ENCODE results near the gene KCNK6.
A peak's percentile ranks its signal among the peaks of the same experiment; 100 is the strongest.
"Not testable (repeated sequence)": the region's sequence is repeated elsewhere in the genome, so short reads cannot be mapped to it uniquely, and the experiment has no call there.

KCNK6 gene

GRCh38 chr19:38360351-38360750, 40.7 kb downstream of the KCNK6 start:
- no peaks in the 10 kb centered on the region for H3K9me3 ChIP-seq
- no peak for DNase-seq
- H3K4me3 ChIP-seq, result no peak overlapping the region
- H3K27ac ChIP-seq, result no peak overlapping the region
- TF ChIP-seq CTCF (IDR thresholded peaks at IDR 0.05), result no peak
- peaks cover 0 to 20% (median 17%) of the 10 kb centered on the region in 4 donors for H3K4me1 ChIP-seq
- intact Hi-C loops (cut with DNase I; ENCODE audit: low total_unique reads), result no loop called here
- H3K36me3 ChIP-seq, result no peaks in the 10 kb centered on the region
- peaks cover 0 to 69% of the 10 kb centered on the region in 2 donors for H3K27me3 ChIP-seq

GRCh38 chr19:38360839-38361631, 41.4 kb downstream of the KCNK6 start:
- intact Hi-C loops (cut with DNase I; ENCODE audit: low total_unique reads), result no loop called here
- H3K27me3 ChIP-seq, result peaks cover 0 to 73% of the 10 kb centered on the region in 2 donors

GRCh38 chr19:38361633-38362075, 42.0 kb downstream of the KCNK6 start:
- peak; percentile 61 to 79 for DNase-seq
- peaks cover 0 to 20% (median 17%) of the 10 kb centered on the region in 4 donors for H3K4me1 ChIP-seq
- no peaks in the 10 kb centered on the region for H3K36me3 ChIP-seq
- no peaks in the 10 kb centered on the region for H3K9me3 ChIP-seq
- H3K27ac ChIP-seq, result no peak overlapping the region
- peak overlapping the region; percentile 39 to 60 for H3K4me3 ChIP-seq
- peak; percentile 23 to 34 for TF ChIP-seq CTCF (IDR thresholded peaks at IDR 0.05)
- peaks cover 0 to 72% of the 10 kb centered on the region in 2 donors for H3K27me3 ChIP-seq
- intact Hi-C loops (cut with DNase I; ENCODE audit: low total_unique reads), result no loop called here

More at GRCh38 chr19:38360839-38361631, 41.4 kb downstream of the KCNK6 start:
- Histone ChIP-seq H3K27ac (no peak overlapping the region), H3K4me1 (peaks cover 0 to 20% (median 17%) of the 10 kb centered on the region in 4 donors), H3K9me3 (no peaks in the 10 kb centered on the region), H3K36me3 (no peaks in the 10 kb centered on the region), H3K4me3 (peak overlapping the region; percentile 39 to 60)
- no peak for TF ChIP-seq CTCF (IDR thresholded peaks at IDR 0.05)
- DNase-seq, result no peak

DNA sequence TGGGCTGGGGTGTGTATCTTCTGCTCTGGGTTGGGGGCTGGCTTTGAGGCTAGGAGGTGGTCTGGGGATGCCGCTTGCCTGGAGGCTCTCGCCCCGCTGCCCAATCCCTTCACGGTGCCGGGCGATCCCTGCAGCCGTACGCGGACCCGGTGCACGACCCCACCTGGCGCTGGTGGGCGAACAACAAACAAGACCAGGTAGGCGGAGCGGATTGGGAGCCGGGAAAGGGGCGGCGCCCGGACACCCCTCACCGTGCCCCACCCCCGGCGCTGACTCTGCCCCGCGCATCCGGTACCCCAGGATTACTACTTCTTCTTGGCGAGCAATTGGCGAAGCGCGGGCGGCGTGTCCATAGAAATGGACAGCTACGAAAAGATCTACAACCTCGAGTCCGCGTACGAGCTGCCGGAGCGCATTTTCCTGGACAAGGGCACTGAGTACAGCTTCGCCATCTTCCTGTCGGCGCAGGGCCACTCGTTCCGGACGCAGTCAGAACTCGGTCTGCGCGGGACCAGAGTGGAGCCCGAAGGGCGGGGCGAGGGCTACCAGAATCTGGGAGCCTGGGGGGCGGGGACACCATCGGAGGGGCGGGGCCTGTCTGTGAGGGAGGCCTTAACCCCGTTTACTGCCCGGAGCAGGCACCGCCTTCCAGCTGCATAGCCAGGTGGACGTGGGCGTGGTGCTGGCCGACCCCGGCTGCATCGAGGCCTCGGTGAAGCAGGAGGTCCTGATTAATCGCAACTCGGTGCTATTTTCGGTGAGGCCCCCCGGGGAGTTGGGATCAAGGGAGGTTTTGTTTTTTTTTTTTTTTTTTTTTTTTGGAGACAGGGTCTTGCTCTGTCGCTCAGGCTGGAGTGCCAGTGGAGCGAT, 42.7 kb downstream of the KCNK6 start:
- Histone ChIP-seq H3K27me3 (peaks cover 0 to 75% of the 10 kb centered on the region in 2 donors), H3K4me1 (peaks cover 0 to 20% (median 17%) of the 10 kb centered on the region in 4 donors), H3K27ac (peak overlapping the region in 1 of 2 donors; percentile 33), H3K36me3 (no peaks in the 10 kb centered on the region), H3K9me3 (no peaks in the 10 kb centered on the region), H3K4me3 (peak overlapping the region; percentile 39 to 60)
- no peak for TF ChIP-seq CTCF (IDR thresholded peaks at IDR 0.05)
- intact Hi-C loops (cut with DNase I; ENCODE audit: low total_unique reads), result no loop called here
- DNase-seq, result peak; percentile 72 to 82

GRCh38 chr19:38362946-38363688, 43.5 kb downstream of the KCNK6 start:
- intact Hi-C loops (cut with DNase I; ENCODE audit: low total_unique reads); H3K4me3 ChIP-seq; H3K9me3 ChIP-seq; DNase-seq; H3K36me3 ChIP-seq; H3K27ac ChIP-seq: not testable (repeated sequence)
- H3K4me1 ChIP-seq, result peaks cover 0 to 20% (median 17%) of the 10 kb centered on the region in 4 donors
- peaks cover 0 to 76% of the 10 kb centered on the region in 2 donors for H3K27me3 ChIP-seq

Data from tibial artery (tissue), 4 donors.